CD4-positive, alpha-beta T cell treated with Interleukin-10 for 1 hour (primary cell): ENCODE data around the gene VWA1.
"Not testable (repeated sequence)": the region's sequence is repeated elsewhere in the genome, so short reads cannot be mapped to it uniquely, and the experiment has no call there.

ENCODE experiments used
- DNase-seq: peaks from one replicate; pipeline ENCODE4 v3.0.0-alpha.2; 2020

The VWA1 gene

DNA sequence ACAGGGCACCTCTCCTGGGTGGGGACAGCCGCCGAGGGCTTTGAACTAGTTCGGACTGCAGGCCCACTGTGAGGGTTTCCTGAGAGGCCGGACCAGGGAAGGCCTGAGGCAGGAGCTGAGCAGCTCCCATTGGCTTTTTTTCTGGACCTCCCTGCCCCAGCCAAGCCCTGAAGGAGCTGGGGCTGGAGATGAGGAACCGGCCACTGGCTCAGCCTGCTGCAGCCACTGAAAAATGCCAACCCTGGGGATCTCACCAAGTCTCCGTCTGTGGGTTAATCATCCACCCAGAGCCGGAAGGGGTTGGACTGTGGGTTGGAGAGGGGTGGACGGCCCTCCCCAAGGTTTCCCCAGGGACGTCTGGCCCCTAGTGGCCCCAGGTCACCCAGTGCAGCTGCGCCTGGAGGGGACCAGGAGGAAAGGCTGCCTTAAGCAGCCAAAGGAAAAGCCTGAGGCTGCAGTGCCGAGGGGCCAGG lies 2.5 kb downstream of the VWA1 start:
- DNase-seq: no peak

DNA sequence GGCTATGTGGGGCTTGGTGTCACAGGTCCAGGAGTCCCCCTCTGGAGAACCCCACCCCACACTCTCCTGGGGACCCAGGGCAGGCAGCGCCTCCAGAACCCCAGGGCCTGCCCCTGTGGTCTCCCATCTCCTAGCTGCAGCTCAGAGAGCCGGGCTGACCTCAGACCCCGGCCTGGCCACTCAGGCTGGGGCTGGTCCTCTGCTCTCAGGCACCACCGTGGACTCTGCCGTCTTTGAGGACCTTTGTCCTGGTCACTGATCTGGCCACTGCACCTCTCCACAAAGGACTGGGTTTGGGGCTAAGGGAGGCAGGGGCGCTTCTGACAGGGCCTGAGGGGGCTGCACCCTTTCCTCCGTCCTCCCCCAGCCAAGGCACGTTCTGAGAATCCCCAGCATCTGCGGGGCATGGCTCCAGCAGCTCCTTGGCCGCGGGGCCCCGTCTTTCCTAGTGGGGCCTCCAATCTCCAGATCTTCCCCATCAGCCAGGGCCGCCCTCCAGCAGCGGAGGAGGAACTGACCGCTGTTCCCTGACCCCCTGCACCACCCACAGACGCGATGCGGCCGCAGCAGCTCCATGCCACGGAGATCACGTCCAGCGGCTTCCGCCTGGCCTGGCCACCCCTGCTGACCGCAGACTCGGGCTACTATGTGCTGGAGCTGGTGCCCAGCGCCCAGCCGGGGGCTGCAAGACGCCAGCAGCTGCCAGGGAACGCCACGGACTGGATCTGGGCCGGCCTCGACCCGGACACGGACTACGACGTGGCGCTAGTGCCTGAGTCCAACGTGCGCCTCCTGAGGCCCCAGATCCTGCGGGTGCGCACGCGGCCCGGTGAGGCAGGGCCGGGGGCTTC lies 3.3 kb downstream of the VWA1 start:
- no peak for DNase-seq

- DNase-seq: no peak
Observed at GRCh38 chr1:1439546-1440261, 4.2 kb downstream of the VWA1 start.

DNA sequence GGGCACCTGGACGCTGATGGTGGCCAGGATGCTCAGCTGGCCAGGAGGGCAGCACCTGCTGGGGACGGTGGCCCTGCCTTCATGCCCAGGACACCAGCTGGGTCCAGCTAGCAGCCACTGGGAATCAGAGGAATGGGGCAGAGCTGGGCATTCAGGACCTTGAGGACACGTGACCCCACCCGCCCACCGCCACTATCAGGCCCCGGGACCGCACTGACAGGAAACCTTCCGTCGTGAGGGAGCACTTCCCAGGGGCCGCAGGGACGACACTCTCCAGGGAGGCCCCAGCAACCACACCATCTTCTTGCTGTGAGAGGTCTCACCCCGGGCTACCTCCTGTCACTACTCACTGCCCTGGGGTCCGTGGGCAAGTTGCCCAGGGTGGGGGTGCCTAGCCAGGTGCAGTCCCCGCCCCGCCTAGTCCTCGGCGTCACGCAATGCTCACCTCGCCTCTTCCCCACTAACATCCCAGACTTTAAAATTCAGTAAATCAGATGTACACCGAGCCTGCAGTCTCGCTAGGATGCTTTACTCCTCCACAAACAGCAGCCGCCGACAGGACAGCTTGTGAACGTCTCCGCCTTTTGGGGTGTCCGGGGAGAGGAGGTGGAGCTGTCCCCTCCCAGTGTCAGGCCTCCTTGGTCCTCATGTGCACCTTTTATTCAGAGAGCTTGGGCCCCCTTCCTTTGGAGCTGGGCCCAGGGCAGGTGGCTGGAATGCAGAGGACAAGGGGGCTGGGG lies 4.9 kb downstream of the VWA1 start:
- DNase-seq: no peak

- DNase-seq: peak; percentile 55
Observed at GRCh38 chr1:1441002-1441888, 5.8 kb downstream of the VWA1 start.

DNA sequence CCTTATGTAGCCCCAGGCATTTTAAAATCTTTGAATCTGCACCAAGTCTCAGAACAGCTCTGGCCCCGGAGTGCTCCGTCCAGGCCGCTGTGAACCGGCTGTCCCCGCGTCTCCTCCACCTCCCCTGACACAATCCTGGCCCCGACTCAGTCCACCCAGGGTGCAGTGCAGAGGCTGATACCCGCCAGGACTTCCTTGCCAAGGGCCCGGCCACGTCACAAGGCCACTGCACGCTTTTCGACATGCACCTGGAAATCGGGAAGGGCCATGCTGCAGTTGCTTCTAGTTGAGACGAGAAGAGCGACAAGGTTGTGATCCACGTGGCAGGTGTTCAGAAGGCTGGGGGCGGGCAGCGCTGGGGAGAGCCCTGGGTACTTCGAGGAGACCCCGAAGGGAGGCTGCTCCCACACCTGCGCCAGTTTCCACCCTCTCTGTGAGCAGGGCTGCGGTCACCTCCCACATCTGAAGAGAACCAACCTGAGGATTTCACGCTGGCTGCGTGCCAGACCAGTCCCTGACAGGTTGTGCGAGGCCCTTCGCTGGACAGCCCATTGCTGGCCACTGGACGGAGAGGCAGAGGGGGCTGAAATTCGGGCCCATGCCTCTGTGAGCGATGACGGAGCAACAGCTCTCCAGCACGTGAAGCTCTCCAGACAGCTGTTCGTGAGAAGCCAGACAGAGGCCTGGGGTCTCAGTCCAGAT lies 6.7 kb downstream of the VWA1 start:
- DNase-seq: no peak

DNA sequence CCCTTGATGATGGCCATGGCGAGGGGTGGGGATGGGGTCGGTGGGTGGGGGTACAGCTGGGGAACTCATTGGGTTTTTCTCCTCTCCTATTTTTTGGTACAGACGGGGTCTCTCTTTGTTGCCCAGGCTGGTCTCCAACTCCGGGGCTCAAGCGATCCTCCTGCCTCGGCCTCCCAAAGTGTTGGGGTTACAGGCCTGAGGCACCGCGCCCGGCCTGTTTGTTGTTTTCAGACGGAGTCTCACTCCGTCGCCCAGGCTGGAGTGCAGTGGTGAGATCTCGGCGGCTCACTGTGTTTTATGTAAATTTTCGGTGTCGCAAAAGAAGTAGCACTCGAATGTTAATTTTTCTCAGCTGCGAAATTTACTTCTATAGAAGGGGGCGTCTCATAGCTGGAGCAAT lies 11.1 kb downstream of the VWA1 start:
- not testable (repeated sequence) for DNase-seq

DNA sequence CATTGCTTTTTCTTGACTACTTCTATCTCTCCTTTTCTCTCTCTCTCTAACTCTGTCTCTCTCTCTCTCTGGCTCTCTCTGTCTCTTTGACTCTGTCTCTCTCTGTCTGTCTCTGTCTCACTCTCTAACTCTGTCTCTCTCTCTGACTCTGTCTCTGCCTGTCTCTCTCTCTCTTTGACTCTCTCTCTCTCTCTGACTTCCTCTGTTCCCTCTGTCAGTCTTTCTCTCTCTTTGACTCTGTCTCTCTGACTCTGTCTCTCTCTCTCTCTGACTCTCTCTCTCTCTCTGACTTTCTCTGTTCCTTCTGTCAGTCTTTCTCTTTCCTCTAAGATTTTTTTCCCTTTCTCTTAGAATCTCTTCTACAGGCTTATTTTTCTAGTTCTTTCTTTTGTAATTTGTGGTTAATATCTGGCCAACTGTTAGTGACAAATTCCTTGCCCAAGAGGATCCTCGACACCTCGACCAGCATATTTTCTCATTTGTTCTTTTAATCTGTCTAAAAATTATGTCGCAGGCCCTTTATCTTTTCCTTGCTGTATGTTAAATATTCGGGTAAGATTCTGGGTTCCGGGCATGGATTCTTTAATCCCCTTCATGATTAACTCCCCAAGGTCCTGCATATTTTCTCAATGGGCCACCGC lies 13.7 kb downstream of the VWA1 start, which contains the start of gene ATAD3C:
Gene ATAD3C, plus strand, starts transcription at position 591 of the 641 bp plus-strand sequence. CDS start 995 bp downstream, outside the sequence.
- no peak for DNase-seq

- not testable (repeated sequence) for DNase-seq
Observed at GRCh38 chr1:1450616-1451015, 15.1 kb downstream of the VWA1 start.

DNA sequence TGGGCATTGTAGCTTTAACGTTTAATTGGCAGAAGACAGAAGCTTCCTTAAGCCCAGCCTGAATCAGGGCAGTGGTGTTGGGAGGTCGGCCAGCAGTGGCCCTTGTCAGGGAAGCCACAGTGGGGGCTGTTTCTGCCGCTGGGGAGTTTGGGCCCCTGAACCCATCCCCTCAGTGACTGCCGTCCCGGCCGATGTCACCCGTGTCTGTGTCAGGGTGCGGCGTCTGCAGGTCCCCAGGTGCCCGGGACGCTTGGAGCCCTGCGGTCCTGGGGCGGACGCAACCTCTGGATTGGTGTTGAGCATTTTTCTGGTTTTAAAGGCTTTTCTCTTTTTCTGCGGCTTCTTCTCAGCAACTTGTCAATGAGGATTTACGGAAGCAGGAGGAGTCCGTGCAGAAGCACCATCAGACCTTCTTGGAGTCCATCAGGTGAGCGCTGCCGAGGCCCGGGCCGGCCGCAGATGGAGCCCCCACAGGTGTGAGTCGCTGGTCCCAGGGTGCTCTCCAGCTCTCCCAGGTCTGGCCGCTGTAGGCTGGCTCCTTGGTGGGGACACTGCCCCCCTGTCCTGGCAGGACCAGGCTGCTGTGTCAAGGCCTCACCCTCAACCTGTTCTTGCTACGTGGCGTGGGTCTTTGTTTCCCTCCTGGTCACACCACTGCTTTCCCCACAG lies 16.3 kb downstream of the VWA1 start:
- no peak for DNase-seq

GRCh38 chr1:1452365-1452739 lies 16.9 kb downstream of the VWA1 start:
- DNase-seq: not testable (repeated sequence)

DNA sequence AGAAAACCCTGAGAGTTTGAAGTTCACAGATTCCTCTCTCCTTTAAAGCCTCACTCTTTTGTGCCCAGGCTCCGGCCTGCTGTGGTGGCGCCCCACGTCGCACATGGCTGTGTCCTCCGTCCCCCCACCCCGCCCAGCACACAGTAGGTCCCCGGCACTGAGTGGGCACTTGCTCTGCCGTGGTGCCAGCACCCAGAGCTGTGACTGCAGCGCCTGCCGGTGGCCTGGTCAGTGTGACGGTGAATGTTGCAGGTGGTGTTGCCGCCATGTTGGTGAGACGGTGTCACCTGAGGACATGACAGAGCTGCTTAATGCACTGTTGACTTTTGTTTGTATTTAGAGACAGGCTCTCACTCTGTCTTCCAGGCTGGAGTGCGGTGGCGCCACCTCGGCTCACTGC lies 17.4 kb downstream of the VWA1 start:
- no peak for DNase-seq

DNA sequence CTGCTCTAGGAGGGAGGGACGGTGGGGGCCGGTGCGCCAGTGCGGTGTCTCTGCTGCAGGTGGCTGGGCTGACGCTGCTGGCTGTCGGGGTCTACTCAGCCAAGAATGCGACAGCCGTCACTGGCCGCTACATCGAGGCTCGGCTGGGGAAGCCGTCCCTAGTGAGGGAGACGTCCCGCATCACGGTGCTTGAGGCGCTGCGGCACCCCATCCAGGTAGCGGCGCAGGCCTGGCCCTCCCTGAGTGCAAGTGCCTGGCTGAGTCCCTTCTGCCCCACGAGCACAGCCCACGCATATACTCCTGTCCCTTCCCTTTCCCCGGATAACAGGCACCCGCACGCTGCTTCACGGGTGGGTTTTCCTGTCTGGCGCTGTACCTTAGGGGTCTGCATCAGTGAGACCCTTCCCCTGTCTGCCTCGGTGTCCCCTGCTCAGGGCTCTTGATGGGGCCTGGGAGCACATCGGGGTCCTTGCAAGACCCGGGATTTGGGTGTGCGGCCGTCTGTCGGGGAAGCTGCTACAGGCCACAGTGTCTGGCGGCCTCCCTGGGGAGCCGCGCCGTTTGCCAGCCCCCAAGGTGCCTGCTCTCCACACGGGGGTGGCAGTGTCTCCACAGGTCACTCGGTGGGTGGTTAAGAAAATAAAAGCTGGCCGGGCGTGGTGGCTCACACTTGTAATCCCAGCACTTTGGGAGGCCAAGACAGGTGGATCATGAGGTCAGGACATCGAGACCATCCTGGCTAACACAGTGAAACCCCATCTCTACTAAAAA lies 19.0 kb downstream of the VWA1 start:
- DNase-seq: not testable (repeated sequence)

- no peak for DNase-seq
Observed at GRCh38 chr1:1455366-1455884, 19.9 kb downstream of the VWA1 start.

- DNase-seq: not testable (repeated sequence)
Observed at GRCh38 chr1:1455934-1456333, 20.4 kb downstream of the VWA1 start.

GRCh38 chr1:1456683-1457255 lies 21.3 kb downstream of the VWA1 start:
- DNase-seq: not testable (repeated sequence)

DNA sequence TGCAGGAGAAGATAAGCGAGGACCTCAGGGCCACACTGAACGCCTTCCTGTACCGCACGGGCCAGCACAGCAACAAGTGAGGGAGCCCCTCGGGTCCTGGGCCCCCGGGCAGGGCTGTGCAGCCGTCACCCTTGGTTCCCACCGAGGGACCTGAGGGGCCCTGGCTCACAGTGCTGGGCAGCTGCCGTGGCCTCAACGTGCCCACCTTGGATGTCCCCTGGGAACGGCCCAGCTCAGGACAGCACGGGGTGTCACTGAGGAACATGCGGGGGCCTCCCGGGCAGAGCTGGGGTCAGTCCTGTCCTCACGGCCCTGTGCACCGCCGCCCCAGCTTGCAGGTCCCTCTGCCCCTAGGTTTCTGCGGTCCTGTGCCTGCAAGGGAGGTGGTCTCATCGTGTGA lies 23.7 kb downstream of the VWA1 start:
- DNase-seq: not testable (repeated sequence)

GRCh38 chr1:1459711-1460110 lies 24.2 kb downstream of the VWA1 start:
- DNase-seq: not testable (repeated sequence)

GRCh38 chr1:1460540-1461130 lies 25.1 kb downstream of the VWA1 start:
- DNase-seq: no peak
